Measurements from ENCODE around the gene POLR1G. TPM values are rescaled to one million over a fixed set of nuclear protein-coding genes. Genes with fewer than 3 reads are reported as not detected.
"Not testable (repeated sequence)": the region's sequence is repeated elsewhere in the genome, so short reads cannot be mapped to it uniquely, and the experiment has no call there.

POLR1G gene
- total RNA-seq, 6 donors from 2014 or later: 1.0 to 7.7 (median 5.8) TPM

- ATAC-seq (ENCODE audit: low FRiP score in 2 of 2): no peak
- DNase-seq: no peak
- 85% methylated on average over 8 of the region's 8 CpGs for WGBS, 2 donors
- Histone ChIP-seq H3K4me3 (no peak overlapping the region), H3K4me1 (peaks cover 27 to 39% (median 28%) of the 10 kb centered on the region in 4 donors), H3K27me3 (peaks cover 0 to 4% (median 0%) of the 10 kb centered on the region in 4 donors), H3K36me3 (peaks cover 0 to 14% (median 6%) of the 10 kb centered on the region in 4 donors), H3K27ac (no peak overlapping the region), H3K9me3 (no peaks in the 10 kb centered on the region)
- TF ChIP-seq EP300 (IDR thresholded peaks at IDR 0.05): no peak
- no peak for TF ChIP-seq CTCF (IDR thresholded peaks at IDR 0.05)
- no peak for TF ChIP-seq POLR2AphosphoS5 (IDR thresholded peaks at IDR 0.05)
- no peak for TF ChIP-seq POLR2A (IDR thresholded peaks at IDR 0.05)
Observed at GRCh38 chr19:45408121-45408520, 1.7 kb downstream of the POLR1G start.

GRCh38 chr19:45408830-45409556, 2.5 kb downstream of the POLR1G start:
- WGBS, 2 donors: 80 to 82% methylated on average over 15 of the region's 15 CpGs
- H3K27ac ChIP-seq: no peak overlapping the region
- no peak for DNase-seq

GRCh38 chr19:45409557-45409920, 3.1 kb downstream of the POLR1G start:
- H3K27ac ChIP-seq: no peak overlapping the region
- TF ChIP-seq EP300 (IDR thresholded peaks at IDR 0.05) (no peak), CTCF (IDR thresholded peaks at IDR 0.05) (no peak), POLR2A (IDR thresholded peaks at IDR 0.05) (no peak), POLR2AphosphoS5 (IDR thresholded peaks at IDR 0.05) (no peak)
- no peaks in the 10 kb centered on the region for H3K9me3 ChIP-seq
- WGBS, 2 donors: 64 to 65% methylated on average over 4 of the region's 4 CpGs
- DNase-seq: no peak
- H3K27me3 ChIP-seq: no peaks in the 10 kb centered on the region
- peaks cover 13 to 25% (median 15%) of the 10 kb centered on the region in 4 donors for H3K4me1 ChIP-seq
- H3K36me3 ChIP-seq: peaks cover 0 to 28% (median 20%) of the 10 kb centered on the region in 4 donors
- no peak for ATAC-seq (ENCODE audit: low FRiP score in 2 of 2)
- no peak overlapping the region for H3K4me3 ChIP-seq

More at GRCh38 chr19:45408830-45409556, 2.5 kb downstream of the POLR1G start:
- Histone ChIP-seq H3K36me3 (peaks cover 0 to 22% (median 15%) of the 10 kb centered on the region in 4 donors), H3K27me3 (peaks cover 0 to 4% (median 0%) of the 10 kb centered on the region in 4 donors), H3K9me3 (no peaks in the 10 kb centered on the region), H3K4me3 (no peak overlapping the region), H3K4me1 (peaks cover 18 to 31% (median 20%) of the 10 kb centered on the region in 4 donors)
- ATAC-seq (ENCODE audit: low FRiP score in 2 of 2): no peak
- TF ChIP-seq EP300 (IDR thresholded peaks at IDR 0.05): no peak
- no peak for TF ChIP-seq POLR2A (IDR thresholded peaks at IDR 0.05)
- no peak for TF ChIP-seq CTCF (IDR thresholded peaks at IDR 0.05)
- no peak for TF ChIP-seq POLR2AphosphoS5 (IDR thresholded peaks at IDR 0.05)

- H3K9me3 ChIP-seq; DNase-seq; H3K27ac ChIP-seq; H3K4me3 ChIP-seq; ATAC-seq (ENCODE audit: low FRiP score in 2 of 2); H3K27me3 ChIP-seq: not testable (repeated sequence)
- 91 to 97% methylated on average over 4 of the region's 4 CpGs for WGBS, 2 donors
- H3K36me3 ChIP-seq: peaks cover 0 to 35% (median 24%) of the 10 kb centered on the region in 4 donors
- peaks cover 9 to 18% (median 11%) of the 10 kb centered on the region in 4 donors for H3K4me1 ChIP-seq
Observed at GRCh38 chr19:45410330-45410729, 3.9 kb downstream of the POLR1G start.

- Histone ChIP-seq H3K27ac (no peak overlapping the region), H3K27me3 (no peaks in the 10 kb centered on the region), H3K4me3 (no peak overlapping the region), H3K36me3 (peaks cover 0 to 63% (median 44%) of the 10 kb centered on the region in 4 donors), H3K9me3 (no peaks in the 10 kb centered on the region), H3K4me1 (no peaks in the 10 kb centered on the region)
- WGBS, 2 donors: 90 to 96% methylated on average over 6 of the region's 6 CpGs
- TF ChIP-seq EP300 (IDR thresholded peaks at IDR 0.05): no peak
- no peak for TF ChIP-seq POLR2AphosphoS5 (IDR thresholded peaks at IDR 0.05)
- TF ChIP-seq CTCF (IDR thresholded peaks at IDR 0.05): no peak
- TF ChIP-seq POLR2A (IDR thresholded peaks at IDR 0.05): no peak
- DNase-seq: no peak
- no peak for ATAC-seq (ENCODE audit: low FRiP score in 2 of 2)
Observed at GRCh38 chr19:45413497-45413896, 7.1 kb downstream of the POLR1G start.
